Panc1 (cell line): ENCODE results near the gene IL19. TPM values are rescaled to one million over a fixed set of nuclear protein-coding genes. Genes with fewer than 3 reads are reported as not detected.

Experiments used
- ATAC-seq: fragments of 200-7000 bp; cut with Tn5 transposase; 2 replicates; pipeline ENCODE4 v1.9.1; 2020; ENCODE audit warnings: mild to moderate bottlenecking, moderate library complexity
- BruUV-seq: library from RNA; stranded (reverse); fragments of 400-500 nt; replicated peaks from 2 replicates; lab custom pipeline; 2021; lab: Mats Ljungman, UMichigan
- CTCF ChIA-PET: fragments of 300-600 bp; sonication (Branson Sonifier 250); formaldehyde crosslinking; loops from one replicate; lab custom pipeline; 2022; ENCODE audit warnings: antibody characterized with exemption; lab: Charles Lee
- POLR2A ChIA-PET: fragments of 300-600 bp; sonication (Branson Sonifier 250); formaldehyde crosslinking; loops from one replicate; lab custom pipeline; 2022; ENCODE audit warnings: antibody characterized with exemption; lab: Charles Lee
- DNase-seq: peaks from one replicate; pipeline ENCODE4 v3.0.0-alpha.2; 2010; ENCODE audit warnings: low read depth, low spot score
- H3K27ac ChIP-seq: 2 replicates; pipeline ENCODE4 v1.5.1; 2011; ENCODE audit warnings: mild to moderate bottlenecking, low read length, inconsistent platforms
- H3K27me3 ChIP-seq: fragments of 200-500 bp; sonication (Bioruptor generic); 2 replicates; pipeline ENCODE4 v1.6.0; 2014; ENCODE audit warnings: low read length, inconsistent platforms; ENCODE audit not compliant: control insufficient read depth, insufficient read depth
- H3K36me3 ChIP-seq: fragments of 200-500 bp; sonication (Bioruptor generic); 2 replicates; pipeline ENCODE4 v1.5.1; 2014; ENCODE audit warnings: inconsistent platforms, mild to moderate bottlenecking, low read length, moderate library complexity; ENCODE audit not compliant: control insufficient read depth, insufficient read depth
- H3K4me1 ChIP-seq: 2 replicates; pipeline ENCODE4 v1.5.1; 2011; ENCODE audit warnings: inconsistent platforms, mild to moderate bottlenecking, low read length, moderate library complexity; ENCODE audit not compliant: control insufficient read depth, insufficient read depth
- H3K4me3 ChIP-seq, 2 experiments: 2 replicates each; pipeline ENCODE4 v1.5.1; 2011 to 2012; ENCODE audit warnings: low read depth in 2 of 2, low read length in 2 of 2, mild to moderate bottlenecking in 2 of 2, inconsistent platforms in 1 of 2, moderate library complexity in 1 of 2
- H3K9me3 ChIP-seq: fragments of 200-500 bp; sonication (Bioruptor generic); 2 replicates; pipeline ENCODE4 v1.5.1; 2014; ENCODE audit warnings: low read depth, mild to moderate bottlenecking, inconsistent platforms, low read length, moderate library complexity; ENCODE audit not compliant: control insufficient read depth, insufficient read depth
- POLR2AphosphoS5 ChIP-seq: IDR thresholded peaks from 2 replicates; pipeline ENCODE4 v1.6.1; 2012; ENCODE audit warnings: mild to moderate bottlenecking, low read depth, low read length, moderate library complexity
- SIN3A ChIP-seq: IDR thresholded peaks from 2 replicates; pipeline ENCODE4 v1.6.1; 2012; ENCODE audit warnings: low read depth, mild to moderate bottlenecking, low read length, moderate library complexity, borderline replicate concordance; ENCODE audit not compliant: insufficient read depth
- TCF7L2 ChIP-seq: IDR thresholded peaks from 2 replicates; pipeline ENCODE4 v1.6.1; 2011; ENCODE audit warnings: mild to moderate bottlenecking, low read depth, low read length, inconsistent platforms
- in situ Hi-C: cut with HindIII; loops from 2 replicates; pipeline ENCODE4 v1.10.0; 2016; ENCODE audit warnings: low sequenced_read_pairs, low pct_unique_long_range_greater_than_20kb
- intact Hi-C: fragments of 100-400 bp; cut with micrococcal nuclease; formaldehyde crosslinking; loops from one replicate; pipeline ENCODE4 v1.10.0; 2022; ENCODE audit not compliant: unreplicated experiment
- total RNA-seq: library from RNA; stranded (reverse); gene quantifications from one replicate; pipeline ENCODE4 v1.2.1, GENCODE V29; 2021; ENCODE audit not compliant: unreplicated experiment
- TF ChIP-seq, protein P1 (sequence below), 2 experiments: IDR thresholded peaks; 2 replicates each; pipeline ENCODE4 v1.6.1; 2011 to 2012; ENCODE audit warnings: low read depth in 2 of 2, control low read depth in 1 of 2, low read length in 1 of 2, mild to moderate bottlenecking in 1 of 2, moderate library complexity in 1 of 2; ENCODE audit not compliant: insufficient read depth in 1 of 2
- TF ChIP-seq, protein P2 (sequence below): fragments of 450-650 bp; IDR thresholded peaks from 2 replicates; pipeline ENCODE4 v1.5.1; 2017; ENCODE audit warnings: mild to moderate bottlenecking

Gene IL19
- total RNA-seq, 1 experiment from 2014 or later: not detected

DNA sequence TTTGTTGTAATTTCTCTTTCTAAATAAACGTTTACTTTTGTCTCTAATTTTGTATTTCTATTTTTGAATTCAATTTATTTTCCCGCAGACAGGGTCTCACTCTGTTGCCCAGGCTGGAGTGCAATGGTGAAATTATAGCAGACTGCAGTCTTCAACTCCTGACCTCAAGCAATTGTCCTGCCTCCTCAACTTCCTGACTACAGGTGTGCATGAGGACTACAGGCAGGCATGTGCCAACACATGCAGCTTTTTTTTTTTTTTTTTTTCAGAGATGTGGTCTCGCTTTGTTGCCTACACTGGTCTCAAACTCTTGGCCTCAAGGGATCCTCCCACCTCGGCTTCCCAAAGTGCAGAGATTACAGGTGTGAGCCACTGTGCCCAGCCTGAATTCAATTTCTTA lies 58.2 kb downstream of the IL19 start:
- TF ChIP-seq, protein P1, sequence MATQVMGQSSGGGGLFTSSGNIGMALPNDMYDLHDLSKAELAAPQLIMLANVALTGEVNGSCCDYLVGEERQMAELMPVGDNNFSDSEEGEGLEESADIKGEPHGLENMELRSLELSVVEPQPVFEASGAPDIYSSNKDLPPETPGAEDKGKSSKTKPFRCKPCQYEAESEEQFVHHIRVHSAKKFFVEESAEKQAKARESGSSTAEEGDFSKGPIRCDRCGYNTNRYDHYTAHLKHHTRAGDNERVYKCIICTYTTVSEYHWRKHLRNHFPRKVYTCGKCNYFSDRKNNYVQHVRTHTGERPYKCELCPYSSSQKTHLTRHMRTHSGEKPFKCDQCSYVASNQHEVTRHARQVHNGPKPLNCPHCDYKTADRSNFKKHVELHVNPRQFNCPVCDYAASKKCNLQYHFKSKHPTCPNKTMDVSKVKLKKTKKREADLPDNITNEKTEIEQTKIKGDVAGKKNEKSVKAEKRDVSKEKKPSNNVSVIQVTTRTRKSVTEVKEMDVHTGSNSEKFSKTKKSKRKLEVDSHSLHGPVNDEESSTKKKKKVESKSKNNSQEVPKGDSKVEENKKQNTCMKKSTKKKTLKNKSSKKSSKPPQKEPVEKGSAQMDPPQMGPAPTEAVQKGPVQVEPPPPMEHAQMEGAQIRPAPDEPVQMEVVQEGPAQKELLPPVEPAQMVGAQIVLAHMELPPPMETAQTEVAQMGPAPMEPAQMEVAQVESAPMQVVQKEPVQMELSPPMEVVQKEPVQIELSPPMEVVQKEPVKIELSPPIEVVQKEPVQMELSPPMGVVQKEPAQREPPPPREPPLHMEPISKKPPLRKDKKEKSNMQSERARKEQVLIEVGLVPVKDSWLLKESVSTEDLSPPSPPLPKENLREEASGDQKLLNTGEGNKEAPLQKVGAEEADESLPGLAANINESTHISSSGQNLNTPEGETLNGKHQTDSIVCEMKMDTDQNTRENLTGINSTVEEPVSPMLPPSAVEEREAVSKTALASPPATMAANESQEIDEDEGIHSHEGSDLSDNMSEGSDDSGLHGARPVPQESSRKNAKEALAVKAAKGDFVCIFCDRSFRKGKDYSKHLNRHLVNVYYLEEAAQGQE (IDR thresholded peaks at IDR 0.05; ENCODE audit: insufficient read depth in 1 of 2, low read depth in 2 of 2, low read length in 1 of 2): no peak
- TF ChIP-seq SIN3A (no peak), TCF7L2 (no peak), POLR2AphosphoS5 (no peak)
- TF ChIP-seq, protein P2, sequence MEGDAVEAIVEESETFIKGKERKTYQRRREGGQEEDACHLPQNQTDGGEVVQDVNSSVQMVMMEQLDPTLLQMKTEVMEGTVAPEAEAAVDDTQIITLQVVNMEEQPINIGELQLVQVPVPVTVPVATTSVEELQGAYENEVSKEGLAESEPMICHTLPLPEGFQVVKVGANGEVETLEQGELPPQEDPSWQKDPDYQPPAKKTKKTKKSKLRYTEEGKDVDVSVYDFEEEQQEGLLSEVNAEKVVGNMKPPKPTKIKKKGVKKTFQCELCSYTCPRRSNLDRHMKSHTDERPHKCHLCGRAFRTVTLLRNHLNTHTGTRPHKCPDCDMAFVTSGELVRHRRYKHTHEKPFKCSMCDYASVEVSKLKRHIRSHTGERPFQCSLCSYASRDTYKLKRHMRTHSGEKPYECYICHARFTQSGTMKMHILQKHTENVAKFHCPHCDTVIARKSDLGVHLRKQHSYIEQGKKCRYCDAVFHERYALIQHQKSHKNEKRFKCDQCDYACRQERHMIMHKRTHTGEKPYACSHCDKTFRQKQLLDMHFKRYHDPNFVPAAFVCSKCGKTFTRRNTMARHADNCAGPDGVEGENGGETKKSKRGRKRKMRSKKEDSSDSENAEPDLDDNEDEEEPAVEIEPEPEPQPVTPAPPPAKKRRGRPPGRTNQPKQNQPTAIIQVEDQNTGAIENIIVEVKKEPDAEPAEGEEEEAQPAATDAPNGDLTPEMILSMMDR: no peak
- H3K4me1 ChIP-seq: no peaks in the 10 kb centered on the region
- CTCF ChIA-PET: interaction anchor here (0.6 kb wide), 2 partner anchors 85 to 195 kb away, joined by 5 to 6 read pairs; no protein-coding TSS in a partner anchor
- intact Hi-C loops: no loop called here
- DNase-seq: no peak
- no peak for ATAC-seq
- H3K4me3 ChIP-seq: no peak overlapping the region
- no peaks in the 10 kb centered on the region for H3K9me3 ChIP-seq
- no TSS peak for BruUV-seq
- POLR2A ChIA-PET: interaction anchor here (0.6 kb wide), 1 partner anchor 10 kb away, joined by 7 read pairs; no protein-coding TSS in a partner anchor
- in situ Hi-C loops: no loop called here
- no peaks in the 10 kb centered on the region for H3K36me3 ChIP-seq
- peaks cover 14% of the 10 kb centered on the region for H3K27me3 ChIP-seq
- H3K27ac ChIP-seq: no peak overlapping the region

GRCh38 chr1:206829282-206829681 lies 58.7 kb downstream of the IL19 start:
- Histone ChIP-seq H3K27me3 (peaks cover 16% of the 10 kb centered on the region), H3K36me3 (no peaks in the 10 kb centered on the region), H3K4me1 (no peaks in the 10 kb centered on the region), H3K9me3 (no peaks in the 10 kb centered on the region), H3K4me3 (no peak overlapping the region), H3K27ac (no peak overlapping the region)
- no TSS peak for BruUV-seq
- in situ Hi-C loops (no loop called here), intact Hi-C loops (no loop called here)
- TF ChIP-seq, protein P2: no peak
- POLR2A ChIA-PET: no interaction called here
- DNase-seq (no peak), ATAC-seq (no peak)
- CTCF ChIA-PET: no interaction called here
